ENCODE results near the gene SPINK4.

SPINK4 gene

DNA sequence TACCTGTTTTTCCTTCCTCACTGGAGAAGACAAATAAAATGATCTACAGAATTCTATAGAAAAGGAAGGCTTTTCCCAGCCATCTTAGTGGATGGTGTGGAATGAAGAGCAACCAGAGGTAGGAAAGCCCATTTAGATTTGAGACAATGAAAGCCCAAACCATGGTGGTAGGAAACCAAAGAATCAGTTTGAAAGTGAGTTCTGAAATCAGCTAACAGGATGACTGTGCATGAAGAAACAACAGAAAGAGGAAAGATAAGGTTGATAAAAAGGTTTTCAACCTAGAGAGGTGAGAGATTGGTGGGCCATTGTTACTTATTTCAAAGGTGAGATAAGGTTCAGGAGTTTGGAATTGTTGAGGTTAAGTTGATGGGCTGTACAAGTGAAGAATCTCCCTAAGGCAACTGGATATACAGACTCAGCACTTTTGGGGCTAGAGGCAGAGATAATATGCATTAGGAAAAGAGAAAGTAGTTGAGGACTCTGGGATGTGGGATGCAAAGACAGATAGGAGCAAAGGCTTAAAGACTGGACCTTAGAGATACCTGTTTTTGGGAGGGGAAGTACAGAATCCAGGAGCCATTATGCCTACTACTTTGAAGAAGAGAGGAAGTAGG is 27.3 kb downstream of the SPINK4 start:
- TF ChIP-seq TAF1 (IDR thresholded peaks at IDR 0.05; ENCODE audit: low read depth, low read length) (no peak), SPI1 (IDR thresholded peaks at IDR 0.05; ENCODE audit: low read depth, low read length) (no peak), PAX5 (IDR thresholded peaks at IDR 0.05; ENCODE audit: insufficient read depth, low read length, severe bottlenecking) (no peak), POU2F2 (IDR thresholded peaks at IDR 0.05; ENCODE audit: low read depth, low read length) (no peak), POLR2AphosphoS5 (IDR thresholded peaks at IDR 0.05; ENCODE audit: low read depth, low read length) (no peak), POLR2A (IDR thresholded peaks at IDR 0.05; ENCODE audit: low read depth, low read length) (no peak)
- no peak for FAIRE-seq
- DNase-seq (ENCODE audit: insufficient read length, low spot score) = no peak

- FAIRE-seq = no peak
- no peak for DNase-seq (ENCODE audit: insufficient read length, low spot score)
- TF ChIP-seq SPI1 (IDR thresholded peaks at IDR 0.05; ENCODE audit: low read depth, low read length) (no peak), POLR2A (IDR thresholded peaks at IDR 0.05; ENCODE audit: low read depth, low read length) (no peak), POU2F2 (IDR thresholded peaks at IDR 0.05; ENCODE audit: low read depth, low read length) (no peak), TAF1 (IDR thresholded peaks at IDR 0.05; ENCODE audit: low read depth, low read length) (no peak), POLR2AphosphoS5 (IDR thresholded peaks at IDR 0.05; ENCODE audit: low read depth, low read length) (no peak), PAX5 (IDR thresholded peaks at IDR 0.05; ENCODE audit: insufficient read depth, low read length, severe bottlenecking) (no peak)
Observed at GRCh38 chr9:33270146-33270545, 30.2 kb downstream of the SPINK4 start.

DNA sequence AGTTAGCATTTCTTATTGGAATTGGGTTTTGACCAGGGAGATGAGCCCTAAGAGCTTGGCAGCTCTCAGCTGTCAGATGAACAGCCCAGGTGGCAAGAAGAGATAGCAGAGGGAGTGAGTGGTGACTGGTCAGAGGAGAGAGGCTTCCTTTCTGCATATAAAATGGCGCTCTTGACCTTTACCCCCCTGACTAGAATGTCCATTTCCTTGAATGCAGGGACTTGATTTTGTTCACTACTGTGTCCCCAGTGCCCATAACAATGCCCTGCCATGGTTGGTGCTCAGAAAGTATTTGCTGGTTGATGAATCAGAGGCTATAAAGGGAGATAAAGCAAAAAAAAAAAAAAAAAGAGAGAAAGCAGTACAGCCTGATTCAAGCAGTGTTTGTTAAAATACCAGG is 32.1 kb downstream of the SPINK4 start:
- TF ChIP-seq TAF1 (IDR thresholded peaks at IDR 0.05; ENCODE audit: low read depth, low read length) (no peak), POLR2AphosphoS5 (IDR thresholded peaks at IDR 0.05; ENCODE audit: low read depth, low read length) (no peak), POLR2A (IDR thresholded peaks at IDR 0.05; ENCODE audit: low read depth, low read length) (no peak), SPI1 (IDR thresholded peaks at IDR 0.05; ENCODE audit: low read depth, low read length) (no peak), POU2F2 (IDR thresholded peaks at IDR 0.05; ENCODE audit: low read depth, low read length) (no peak), PAX5 (IDR thresholded peaks at IDR 0.05; ENCODE audit: insufficient read depth, low read length, severe bottlenecking) (no peak)
- FAIRE-seq (no peak), DNase-seq (ENCODE audit: insufficient read length, low spot score) (no peak)

- TF ChIP-seq POLR2A (IDR thresholded peaks at IDR 0.05; ENCODE audit: low read depth, low read length) (no peak), POLR2AphosphoS5 (IDR thresholded peaks at IDR 0.05; ENCODE audit: low read depth, low read length) (no peak), PAX5 (IDR thresholded peaks at IDR 0.05; ENCODE audit: insufficient read depth, low read length, severe bottlenecking) (no peak), TAF1 (IDR thresholded peaks at IDR 0.05; ENCODE audit: low read depth, low read length) (no peak), POU2F2 (IDR thresholded peaks at IDR 0.05; ENCODE audit: low read depth, low read length) (no peak), SPI1 (IDR thresholded peaks at IDR 0.05; ENCODE audit: low read depth, low read length) (no peak)
- FAIRE-seq = no peak
- DNase-seq (ENCODE audit: insufficient read length, low spot score) = no peak
Observed at GRCh38 chr9:33273266-33273971, 33.5 kb downstream of the SPINK4 start.

DNA sequence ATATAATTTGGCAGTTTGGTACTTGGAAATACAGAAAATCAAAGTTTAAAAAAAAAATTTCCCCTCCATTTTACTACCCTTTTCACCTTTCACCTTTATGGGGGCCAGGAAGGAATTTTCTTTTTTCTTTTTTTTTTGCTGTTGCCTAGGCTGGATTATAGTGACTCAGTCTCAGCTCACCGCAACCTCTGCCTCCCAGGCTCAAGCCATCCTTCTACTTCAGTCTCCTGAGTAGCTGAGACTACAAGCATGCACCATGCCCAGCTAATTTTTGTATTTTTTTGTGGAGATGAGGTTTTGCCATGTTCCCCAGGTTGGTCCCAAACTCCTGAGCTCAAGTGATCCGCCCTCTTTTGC is 34.0 kb downstream of the SPINK4 start:
- DNase-seq (ENCODE audit: insufficient read length, low spot score) = no peak
- FAIRE-seq = no peak
- no peak for TF ChIP-seq SPI1 (IDR thresholded peaks at IDR 0.05; ENCODE audit: low read depth, low read length)
- no peak for TF ChIP-seq POLR2A (IDR thresholded peaks at IDR 0.05; ENCODE audit: low read depth, low read length)
- TF ChIP-seq POLR2AphosphoS5 (IDR thresholded peaks at IDR 0.05; ENCODE audit: low read depth, low read length) = no peak
- no peak for TF ChIP-seq PAX5 (IDR thresholded peaks at IDR 0.05; ENCODE audit: insufficient read depth, low read length, severe bottlenecking)
- TF ChIP-seq TAF1 (IDR thresholded peaks at IDR 0.05; ENCODE audit: low read depth, low read length) = no peak
- TF ChIP-seq POU2F2 (IDR thresholded peaks at IDR 0.05; ENCODE audit: low read depth, low read length) = no peak

DNA sequence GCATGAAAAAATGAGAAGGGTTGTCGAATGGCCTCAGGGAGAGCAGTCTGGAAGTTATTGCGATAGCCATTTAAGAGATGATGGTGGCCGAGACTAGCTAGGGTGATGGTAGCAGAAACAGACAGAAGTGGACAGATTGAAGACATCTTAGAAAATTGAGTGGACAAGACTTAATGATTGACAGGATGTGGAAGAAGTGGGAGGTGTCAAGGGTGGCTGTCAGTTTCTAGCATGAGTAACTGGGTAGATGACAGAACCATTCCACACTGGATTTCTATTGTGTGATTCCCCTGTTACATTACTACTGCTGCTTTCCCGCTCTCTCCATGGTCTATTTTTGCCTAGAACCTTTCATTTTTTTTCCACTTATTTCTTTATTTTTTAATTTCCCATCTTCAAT is 37.5 kb downstream of the SPINK4 start:
- DNase-seq (ENCODE audit: insufficient read length, low spot score) = no peak
- FAIRE-seq = no peak
- no peak for TF ChIP-seq PAX5 (IDR thresholded peaks at IDR 0.05; ENCODE audit: insufficient read depth, low read length, severe bottlenecking)

GRCh38 chr9:33285502-33285901 is 45.5 kb downstream of the SPINK4 start:
- FAIRE-seq = no peak
- TF ChIP-seq POU2F2 (IDR thresholded peaks at IDR 0.05; ENCODE audit: low read depth, low read length) = no peak
- no peak for TF ChIP-seq POLR2AphosphoS5 (IDR thresholded peaks at IDR 0.05; ENCODE audit: low read depth, low read length)
- TF ChIP-seq SPI1 (IDR thresholded peaks at IDR 0.05; ENCODE audit: low read depth, low read length) = no peak
- no peak for TF ChIP-seq POLR2A (IDR thresholded peaks at IDR 0.05; ENCODE audit: low read depth, low read length)
- no peak for TF ChIP-seq TAF1 (IDR thresholded peaks at IDR 0.05; ENCODE audit: low read depth, low read length)
- TF ChIP-seq PAX5 (IDR thresholded peaks at IDR 0.05; ENCODE audit: insufficient read depth, low read length, severe bottlenecking) = no peak
- DNase-seq (ENCODE audit: insufficient read length, low spot score) = no peak

GRCh38 chr9:33287087-33287490 is 47.1 kb downstream of the SPINK4 start:
- DNase-seq (ENCODE audit: insufficient read length, low spot score) (no peak), FAIRE-seq (peak; percentile 57)
- TF ChIP-seq SPI1 (IDR thresholded peaks at IDR 0.05; ENCODE audit: low read depth, low read length) (peak; percentile 5; the same call in 1 of the 2 replicates), POU2F2 (IDR thresholded peaks at IDR 0.05; ENCODE audit: low read depth, low read length) (no peak)

DNA sequence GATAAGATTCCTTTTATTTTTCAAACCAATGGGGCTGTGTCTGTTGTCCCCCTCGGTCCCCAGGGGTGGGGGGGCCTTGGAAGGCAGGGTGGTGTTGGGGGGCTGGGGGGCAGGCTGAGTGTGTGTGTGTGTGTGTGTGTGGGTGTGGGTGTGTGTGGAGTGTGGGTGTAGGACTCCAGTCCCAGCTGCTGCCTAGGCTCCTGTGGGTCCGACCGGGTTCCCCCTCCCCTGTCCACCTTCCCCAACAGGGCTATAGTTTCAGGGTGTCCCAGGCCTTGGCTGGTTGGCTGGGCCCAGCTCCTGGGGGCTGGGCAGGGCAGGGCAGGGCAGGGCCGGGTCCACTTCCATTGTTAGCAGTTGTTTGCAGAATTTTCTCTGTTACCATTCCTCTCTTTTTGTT is 48.3 kb downstream of the SPINK4 start:
- DNase-seq (ENCODE audit: insufficient read length, low spot score) (no peak), FAIRE-seq (no peak)
- no peak for TF ChIP-seq POLR2AphosphoS5 (IDR thresholded peaks at IDR 0.05; ENCODE audit: low read depth, low read length)

DNA sequence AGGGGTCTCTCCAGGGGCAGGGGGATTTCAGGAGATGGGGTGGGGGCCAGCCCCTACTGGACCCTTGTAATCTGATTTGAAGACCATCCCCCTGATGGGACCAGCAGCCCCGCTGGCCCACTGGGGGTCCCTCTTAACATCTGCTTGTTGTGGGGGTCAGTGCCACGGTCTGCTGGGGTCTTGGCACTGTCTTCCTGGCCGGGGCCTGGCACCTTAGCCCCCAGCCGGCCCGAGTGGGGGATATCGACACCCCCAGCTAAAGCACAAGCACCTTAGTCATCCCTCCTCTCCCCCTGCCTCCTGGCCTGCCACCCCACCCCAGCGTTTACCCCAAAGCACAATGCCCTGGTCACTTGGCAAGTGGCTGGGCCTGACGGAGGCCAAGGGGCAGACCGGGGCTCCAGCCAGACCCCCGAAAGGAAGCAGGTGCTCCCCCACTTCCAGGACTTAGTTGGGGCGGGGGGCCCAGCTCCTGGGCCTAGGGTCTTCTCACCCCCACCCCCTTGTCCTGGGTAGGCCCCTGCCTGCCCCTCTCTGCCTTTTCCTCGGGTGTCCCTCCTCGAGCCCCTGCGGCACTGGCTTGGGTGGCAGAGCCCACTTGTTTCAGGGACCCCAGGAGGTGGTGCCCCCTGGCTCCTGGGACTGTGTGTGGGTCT is 49.0 kb downstream of the SPINK4 start:
- no peak for DNase-seq (ENCODE audit: insufficient read length, low spot score)
- no peak for TF ChIP-seq POLR2A (IDR thresholded peaks at IDR 0.05; ENCODE audit: low read depth, low read length)
- no peak for TF ChIP-seq POLR2AphosphoS5 (IDR thresholded peaks at IDR 0.05; ENCODE audit: low read depth, low read length)
- no peak for TF ChIP-seq SPI1 (IDR thresholded peaks at IDR 0.05; ENCODE audit: low read depth, low read length)
- TF ChIP-seq POU2F2 (IDR thresholded peaks at IDR 0.05; ENCODE audit: low read depth, low read length) = no peak
- TF ChIP-seq PAX5 (IDR thresholded peaks at IDR 0.05; ENCODE audit: insufficient read depth, low read length, severe bottlenecking) = no peak
- no peak for FAIRE-seq
